Right renal pelvis (tissue), 4 donors: ENCODE measurements around the gene PPTC7. TPM values are rescaled to one million over a fixed set of nuclear protein-coding genes. Genes with fewer than 3 reads are reported as not detected.

Experiments
- DNase-seq, 4 donors: peaks; one replicate each; pipeline ENCODE4 v3.0.0-alpha.2; 2013; ENCODE audit warnings: low read depth in 4 of 4, low spot score in 3 of 4, missing footprints in 1 of 4
- polyA plus RNA-seq, 4 donors: library from polyadenylated mRNA; unstranded; fragments of 120-200 nt; gene quantifications; one replicate each; pipeline ENCODE4 v1.2.1, GENCODE V29; 2013; ENCODE audit not compliant: insufficient read length in 4 of 4

PPTC7 gene
- polyA plus RNA-seq, 4 donors: 19.1 to 24.7 (median 24.3) TPM

GRCh38 chr12:110501399-110501751 lies 81.7 kb downstream of the PPTC7 start:
- peak in 3 of 4 donors; percentile 3 to 22 (median 8) for DNase-seq

GRCh38 chr12:110498984-110499706 lies 84.0 kb downstream of the PPTC7 start:
- DNase-seq: no peak

Other genes with a start within 250 kb of the PPTC7 start
- 10 to 100 TPM; 66.5 to 85.4 (median 69.9) TPM for gene ANAPC7, start 179.6 kb downstream of the PPTC7 start, polyA plus RNA-seq
- gene ARPC3, start 133.0 kb downstream of the PPTC7 start, polyA plus RNA-seq: 100 to 1,000 TPM; 261 to 306 (median 285) TPM
- gene GPN3, start 115.1 kb downstream of the PPTC7 start, polyA plus RNA-seq: 10 to 100 TPM; 34.1 to 42.8 (median 37.2) TPM
- 10 to 100 TPM; 13.4 to 18.9 (median 17.1) TPM for gene FAM216A, start 114.5 kb downstream of the PPTC7 start, polyA plus RNA-seq
- 100 to 1,000 TPM; 137 to 144 (median 141) TPM for gene VPS29, start 81.2 kb downstream of the PPTC7 start, polyA plus RNA-seq
- 1 to 10 TPM; 1.1 to 1.3 (median 1.2) TPM for gene RAD9B, start 81.0 kb downstream of the PPTC7 start, polyA plus RNA-seq
- gene TCTN1, start 30.8 kb upstream of the PPTC7 start, polyA plus RNA-seq: 100 to 1,000 TPM in 2 of 4 donors, 10 to 100 TPM in 2; 78.3 to 107 (median 94.1) TPM
- 10 to 100 TPM in 2 of 4 donors, 1 to 10 TPM in 2; 9.1 to 11.2 (median 10.2) TPM for gene HVCN1, start 105.8 kb upstream of the PPTC7 start, polyA plus RNA-seq
- gene PPP1CC, start 159.6 kb upstream of the PPTC7 start, polyA plus RNA-seq: 100 to 1,000 TPM; 165 to 212 (median 208) TPM